HCT116 (cell line): Measurements from ENCODE around the gene SH2D7. TPM values are rescaled to one million over a fixed set of nuclear protein-coding genes. Genes with fewer than 3 reads are reported as not detected.

Experiments used
- ATAC-seq: fragments of 200-7000 bp; cut with Tn5 transposase; 2 replicates; pipeline ENCODE4 v1.9.1; 2020; ENCODE audit warnings: mild to moderate bottlenecking, moderate library complexity
- BruUV-seq: library from RNA; stranded (reverse); fragments of 400-500 nt; replicated peaks from 2 replicates; lab custom pipeline; 2021; lab: Mats Ljungman, UMichigan
- CTCF ChIA-PET: fragments of 300-600 bp; sonication (Branson Sonifier 250); formaldehyde crosslinking; loops from one replicate; lab custom pipeline; 2021; ENCODE audit warnings: antibody characterized with exemption; lab: Charles Lee
- POLR2A ChIA-PET: fragments of 300-600, 350-600 bp; sonication (Branson Sonifier 250); formaldehyde crosslinking; loops from one replicate; lab custom pipeline; 2021; ENCODE audit warnings: antibody characterized with exemption; lab: Charles Lee
- RAD21 ChIA-PET, 2 experiments: fragments of 300-600 bp; sonication (Branson Sonifier 250); formaldehyde crosslinking; loops; one replicate each; lab custom pipeline; 2023; ENCODE audit warnings: low total read pairs in 2 of 2; ENCODE audit not compliant: uncharacterized antibody in 2 of 2, unreplicated experiment in 2 of 2, low non-redundant PET in 1 of 2; lab: Charles Lee
- DNase-seq: peaks from one replicate; pipeline ENCODE4 v3.0.0-alpha.2; 2010; ENCODE audit warnings: low read depth, low spot score
- H2AFZ ChIP-seq: fragments of 200-600 bp; shearing (Covaris generic), sonication (generic); 2 replicates; pipeline ENCODE4 v1.6.1; 2017; ENCODE audit warnings: low read depth, mixed run types, mixed read lengths, antibody characterized with exemption, low read length; ENCODE audit not compliant: poor library complexity, severe bottlenecking
- H3K27ac ChIP-seq: 2 replicates; pipeline ENCODE4 v1.5.1; 2012; ENCODE audit warnings: low read depth, low read length
- H3K27me3 ChIP-seq: fragments of 200-600 bp; sonication (generic); 2 replicates; pipeline ENCODE4 v1.6.1; 2016; ENCODE audit warnings: mixed run types, low read length, mixed read lengths; ENCODE audit not compliant: insufficient read depth
- H3K36me3 ChIP-seq, 2 experiments: fragments of 200-500 bp in 1 of 2; fragments of 200-600 bp in 1 of 2; sonication (Bioruptor generic) in 1 of 2; sonication (generic) in 1 of 2; 2 replicates each; pipeline versions ENCODE4 v1.5.1 to v1.6.1; 2014 to 2016; ENCODE audit warnings: low read length in 2 of 2, inconsistent platforms in 1 of 2, mixed read lengths in 1 of 2, mixed run types in 1 of 2; ENCODE audit not compliant: insufficient read depth in 2 of 2, control insufficient read depth in 1 of 2
- H3K4me1 ChIP-seq, 2 experiments: fragments of 200-600 bp in 1 of 2; sonication (generic) in 1 of 2; 2 replicates each; pipeline versions ENCODE4 v1.5.1 to v1.6.1; 2012 to 2017; ENCODE audit warnings: low read length in 2 of 2, inconsistent platforms in 1 of 2, mild to moderate bottlenecking in 1 of 2, mixed read lengths in 1 of 2, mixed run types in 1 of 2, moderate library complexity in 1 of 2; ENCODE audit not compliant: insufficient read depth in 2 of 2, control insufficient read depth in 1 of 2
- H3K4me2 ChIP-seq: fragments of 200-600 bp; sonication (generic); 2 replicates; pipeline ENCODE4 v1.6.1; 2017; ENCODE audit warnings: mixed run types, low read length, mixed read lengths
- H3K4me3 ChIP-seq, 2 experiments: fragments of 200-600 bp in 1 of 2; sonication (generic) in 1 of 2; replicated peaks in 1 of 2; 2 replicates each; pipeline ENCODE4 v1.5.1; 2011 to 2016; ENCODE audit warnings: low read length in 2 of 2, control low read depth in 1 of 2, low read depth in 1 of 2, mild to moderate bottlenecking in 1 of 2, mixed read lengths in 1 of 2, mixed run types in 1 of 2
- H3K79me2 ChIP-seq: fragments of 200-600 bp; sonication (generic); 2 replicates; pipeline ENCODE4 v1.6.1; 2017; ENCODE audit warnings: mild to moderate bottlenecking, mixed run types, low read length, moderate library complexity, mixed read lengths; ENCODE audit not compliant: insufficient read depth
- H3K9ac ChIP-seq: fragments of 200-600 bp; sonication (generic); 2 replicates; pipeline ENCODE4 v1.6.1; 2016; ENCODE audit warnings: low read length, mixed read lengths
- H3K9me2 ChIP-seq: fragments of 200-600 bp; sonication (generic), shearing (Covaris generic); 2 replicates; pipeline ENCODE4 v1.6.1; 2017; ENCODE audit warnings: mixed run types, mild to moderate bottlenecking, moderate library complexity; ENCODE audit not compliant: insufficient read depth
- H3K9me3 ChIP-seq, 2 experiments: fragments of 200-500 bp in 1 of 2; fragments of 200-600 bp in 1 of 2; sonication (Bioruptor generic) in 1 of 2; sonication (generic) in 1 of 2; 2 replicates each; pipeline ENCODE4 v1.6.1; 2014 to 2017; ENCODE audit warnings: low read length in 2 of 2, mixed read lengths in 2 of 2, inconsistent platforms in 1 of 2, low read depth in 1 of 2, mild to moderate bottlenecking in 1 of 2, mixed run types in 1 of 2, moderate library complexity in 1 of 2; ENCODE audit not compliant: control insufficient read depth in 1 of 2, insufficient read depth in 1 of 2
- H4K20me1 ChIP-seq: fragments of 200-600 bp; sonication (generic), shearing (Covaris generic); 2 replicates; pipeline ENCODE4 v1.6.1; 2017; ENCODE audit warnings: mixed run types, mild to moderate bottlenecking, moderate library complexity; ENCODE audit not compliant: insufficient read depth
- ATF3 ChIP-seq: IDR thresholded peaks from 2 replicates; pipeline ENCODE4 v1.6.1; 2012
- CEBPB ChIP-seq: IDR thresholded peaks from 2 replicates; pipeline ENCODE4 v1.6.1; 2012; ENCODE audit warnings: low read depth
- CTCF ChIP-seq, 3 experiments: fragments of 200-600 bp in 1 of 3; sonication (generic) in 1 of 3; IDR thresholded peaks in 2 of 3; conservative IDR thresholded peaks in 1 of 3; 2 replicates each; pipeline ENCODE4 v1.5.1; 2012 to 2017; ENCODE audit warnings: low read depth in 2 of 3, low read length in 2 of 3, antibody characterized with exemption in 1 of 3, borderline replicate concordance in 1 of 3, control low read depth in 1 of 3, mild to moderate bottlenecking in 1 of 3, mixed read lengths in 1 of 3, mixed run types in 1 of 3, moderate library complexity in 1 of 3; ENCODE audit not compliant: insufficient read depth in 1 of 3
- EGR1 ChIP-seq: IDR thresholded peaks from 2 replicates; pipeline ENCODE4 v1.6.1; 2012; ENCODE audit warnings: low read depth
- ELF1 ChIP-seq: IDR thresholded peaks from 2 replicates; pipeline ENCODE4 v1.6.1; 2012; ENCODE audit warnings: low read depth, borderline replicate concordance
- EZH2 ChIP-seq: fragments of 200-600 bp; sonication (generic); IDR thresholded peaks from 2 replicates; pipeline ENCODE4 v1.6.1; 2017; ENCODE audit warnings: antibody characterized with exemption, mixed run types
- EZH2phosphoT487 ChIP-seq: fragments of 200-600 bp; IDR thresholded peaks from 2 replicates; pipeline ENCODE4 v1.6.1; 2018; ENCODE audit warnings: antibody characterized with exemption, borderline replicate concordance
- FOSL1 ChIP-seq: IDR thresholded peaks from 2 replicates; pipeline ENCODE4 v1.6.1; 2012; ENCODE audit warnings: low read depth
- JUND ChIP-seq: IDR thresholded peaks from 2 replicates; pipeline ENCODE4 v1.6.1; 2012
- MAX ChIP-seq: IDR thresholded peaks from 2 replicates; pipeline ENCODE4 v1.6.1; 2012
- POLR2A ChIP-seq: IDR thresholded peaks from 2 replicates; pipeline ENCODE4 v1.7.0; 2011; ENCODE audit warnings: borderline replicate concordance; ENCODE audit not compliant: insufficient read depth, insufficient read length; ENCODE audit errors: extremely low read depth
- POLR2AphosphoS5 ChIP-seq: IDR thresholded peaks from 2 replicates; pipeline ENCODE4 v1.6.1; 2011; ENCODE audit warnings: mild to moderate bottlenecking, low read depth, low read length, moderate library complexity
- REST ChIP-seq: IDR thresholded peaks from 2 replicates; pipeline ENCODE4 v1.6.1; 2012; ENCODE audit warnings: low read depth
- SIN3A ChIP-seq: IDR thresholded peaks from 2 replicates; pipeline ENCODE4 v1.6.1; 2012; ENCODE audit warnings: low read depth
- SP1 ChIP-seq: IDR thresholded peaks from 2 replicates; pipeline ENCODE4 v1.6.1; 2012; ENCODE audit warnings: low read depth
- SRF ChIP-seq: IDR thresholded peaks from 2 replicates; pipeline ENCODE4 v1.6.1; 2012; ENCODE audit warnings: low read depth
- YY1 ChIP-seq: IDR thresholded peaks from 2 replicates; pipeline ENCODE4 v1.6.1; 2011; ENCODE audit warnings: low read length, low read depth, moderate library complexity, mild to moderate bottlenecking; ENCODE audit not compliant: insufficient replicate concordance; ENCODE audit errors: extremely low read depth
- ZBTB33 ChIP-seq: IDR thresholded peaks from 2 replicates; pipeline ENCODE4 v1.6.1; 2011; ENCODE audit warnings: mild to moderate bottlenecking, low read length, moderate library complexity; ENCODE audit not compliant: insufficient replicate concordance; ENCODE audit errors: extremely low read depth
- ZFX ChIP-seq: fragments of 450-650 bp; IDR thresholded peaks from 2 replicates; pipeline ENCODE4 v1.6.1; 2017
- intact Hi-C: fragments of 100-400 bp; cut with micrococcal nuclease; formaldehyde crosslinking; loops from 2 replicates; pipeline ENCODE4 v1.10.0; 2022
- total RNA-seq: library from RNA; stranded (reverse); gene quantifications from one replicate; pipeline ENCODE4 v1.2.1, GENCODE V29; 2021; ENCODE audit not compliant: unreplicated experiment

SH2D7 gene
- total RNA-seq, 1 experiment from 2014 or later: not detected

- no peak overlapping the region for H2AFZ ChIP-seq
- H3K27ac ChIP-seq: no peak overlapping the region
- no peak overlapping the region for H3K9ac ChIP-seq
- H3K9me2 ChIP-seq: no peaks in the 10 kb centered on the region
- no peak overlapping the region for H3K4me3 ChIP-seq
- no peaks in the 10 kb centered on the region for H3K9me3 ChIP-seq
- H3K4me1 ChIP-seq: peaks cover 8 to 14% of the 10 kb centered on the region in 2 experiments; a peak in 2 of 4 replicates
- RAD21 ChIA-PET: no interaction called here
- no peak for ATAC-seq
- peaks cover 42% of the 10 kb centered on the region; the same call in 1 of the 2 replicates for H3K79me2 ChIP-seq
- no peak overlapping the region for H3K4me2 ChIP-seq
- H4K20me1 ChIP-seq: no peaks in the 10 kb centered on the region
- no TSS peak for BruUV-seq
- CTCF ChIA-PET: interaction anchor here (1.1 kb wide), 1 partner anchor 67 kb away, joined by 3 read pairs; no protein-coding TSS in a partner anchor
- intact Hi-C loops: no loop called here
- DNase-seq: no peak
- no peaks in the 10 kb centered on the region for H3K27me3 ChIP-seq
- POLR2A ChIA-PET: no interaction called here
- H3K36me3 ChIP-seq: no peaks in the 10 kb centered on the region
- TF ChIP-seq EGR1 (no peak), ATF3 (no peak), ZBTB33 (no peak), EZH2phosphoT487 (no peak), SP1 (no peak), POLR2AphosphoS5 (no peak), POLR2A (no peak), CEBPB (no peak), SIN3A (no peak), JUND (no peak), ZFX (no peak), REST (no peak), YY1 (no peak), ELF1 (no peak), CTCF (IDR thresholded peaks at IDR 0.05 in 2 of 3, conservative IDR thresholded peaks at IDR 0.05 in 1 of 3; ENCODE audit: borderline replicate concordance in 1 of 3, insufficient read depth in 1 of 3, low read depth in 2 of 3, low read length in 2 of 3) (no peak), FOSL1 (no peak), MAX (no peak), SRF (no peak), EZH2 (no peak)
Observed at GRCh38 chr15:78067328-78068228, 24.8 kb upstream of the SH2D7 start.
